Measurements from ENCODE around the gene FNBP1. TPM values are rescaled to one million over a fixed set of nuclear protein-coding genes. Genes with fewer than 3 reads are reported as not detected.
A peak's percentile ranks its signal among the peaks of the same experiment; 100 is the strongest.

FNBP1 gene
- total and polyA plus RNA-seq, 5 donors from 2014 or later: 147 to 253 (median 207) TPM

DNA sequence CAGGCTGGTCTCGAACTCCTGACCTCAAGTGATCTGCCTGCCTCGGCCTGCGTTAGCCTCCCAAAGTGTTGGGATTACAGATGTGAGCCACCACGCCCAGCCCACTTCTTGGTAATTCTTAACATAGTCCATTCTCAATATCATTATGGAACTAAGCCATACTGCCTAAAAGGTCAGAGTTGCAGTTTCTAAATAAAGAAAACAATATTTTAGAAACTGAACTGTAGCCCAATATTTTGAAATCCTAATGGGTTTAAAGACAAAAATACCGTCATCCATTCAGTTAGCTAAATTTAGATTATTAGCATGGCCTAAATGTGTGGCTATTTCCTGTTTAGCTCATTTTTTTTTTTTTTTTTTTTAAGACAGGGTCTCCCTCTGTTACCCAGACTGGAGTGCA is 108.2 kb downstream of the FNBP1 start:
- peaks cover 36 to 86% (median 62%) of the 10 kb centered on the region in 4 donors for H3K4me1 Mint-ChIP-seq
- H3K36me3 ChIP-seq (ENCODE audit: control insufficient read depth, insufficient read depth, low read length): peaks cover 9% of the 10 kb centered on the region
- no peaks in the 10 kb centered on the region for H3K9me3 Mint-ChIP-seq
- peak overlapping the region; percentile 59 for H3K27ac ChIP-seq (ENCODE audit: insufficient read depth, low read length, poor library complexity, severe bottlenecking)
- H3K4me1 ChIP-seq (ENCODE audit: control insufficient read depth, insufficient read depth, low read length, poor library complexity, severe bottlenecking): peaks cover 62% of the 10 kb centered on the region
- peak overlapping the region in 2 of 4 donors; percentile 57 to 74 for H3K4me3 Mint-ChIP-seq
- ATAC-seq (ENCODE audit: low read depth in 2 of 2) (no peak), DNase-seq (no peak)
- peaks cover 15% of the 10 kb centered on the region for H3K36me3 Mint-ChIP-seq
- no peaks in the 10 kb centered on the region for H3K27me3 ChIP-seq (ENCODE audit: control insufficient read depth, insufficient read depth, low read length)
- H3K27ac Mint-ChIP-seq: peak overlapping the region in 2 of 3 donors; percentile 79 to 83
- H3K4me3 ChIP-seq (ENCODE audit: low read depth, low read length): no peak overlapping the region
- H3K9me3 ChIP-seq (ENCODE audit: control insufficient read depth in 2 of 2, low read length in 2 of 2): no peaks in the 10 kb centered on the region
- H3K27me3 Mint-ChIP-seq: no peaks in the 10 kb centered on the region

DNA sequence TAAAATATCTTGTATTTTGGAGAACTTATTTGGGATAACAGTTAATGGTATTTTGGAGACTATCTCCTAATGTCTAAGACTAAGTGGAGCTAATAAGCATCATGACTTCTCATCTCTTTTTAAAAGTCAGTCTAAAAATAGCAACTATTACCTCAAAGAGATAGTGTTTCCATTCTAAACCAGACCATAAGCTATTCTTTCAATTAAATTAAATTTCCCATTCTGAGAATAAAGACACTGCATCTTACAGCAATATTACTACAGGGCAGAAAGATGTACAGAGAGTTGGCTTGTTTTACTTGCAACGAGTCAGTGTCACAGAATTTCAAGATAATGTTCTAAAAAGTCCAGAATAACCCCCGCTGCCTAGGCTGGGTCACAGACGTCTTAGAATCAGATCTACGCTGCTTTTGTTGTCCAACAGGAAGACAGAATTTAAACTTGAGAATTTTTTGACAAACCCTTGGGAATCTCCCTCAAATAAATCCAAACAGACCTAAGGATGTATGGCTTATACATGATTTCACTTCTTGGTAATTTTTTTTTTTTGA is 108.9 kb downstream of the FNBP1 start:
- Mint-ChIP-seq H3K36me3 (peaks cover 14% of the 10 kb centered on the region), H3K9me3 (no peaks in the 10 kb centered on the region), H3K4me1 (peaks cover 30 to 83% (median 60%) of the 10 kb centered on the region in 4 donors), H3K4me3 (peak overlapping the region; percentile 42 to 74 (median 66)), H3K27me3 (no peaks in the 10 kb centered on the region), H3K27ac (peak overlapping the region; percentile 79 to 93 (median 90))
- Histone ChIP-seq H3K27ac (ENCODE audit: insufficient read depth, low read length, poor library complexity, severe bottlenecking) (peak overlapping the region; percentile 59), H3K9me3 (ENCODE audit: control insufficient read depth in 2 of 2, low read length in 2 of 2) (no peaks in the 10 kb centered on the region), H3K36me3 (ENCODE audit: control insufficient read depth, insufficient read depth, low read length) (peaks cover 13% of the 10 kb centered on the region), H3K4me3 (ENCODE audit: low read depth, low read length) (peak overlapping the region; percentile 63), H3K27me3 (ENCODE audit: control insufficient read depth, insufficient read depth, low read length) (no peaks in the 10 kb centered on the region), H3K4me1 (ENCODE audit: control insufficient read depth, insufficient read depth, low read length, poor library complexity, severe bottlenecking) (peaks cover 59% of the 10 kb centered on the region)
- DNase-seq: no peak
- ATAC-seq (ENCODE audit: low read depth in 2 of 2): no peak

DNA sequence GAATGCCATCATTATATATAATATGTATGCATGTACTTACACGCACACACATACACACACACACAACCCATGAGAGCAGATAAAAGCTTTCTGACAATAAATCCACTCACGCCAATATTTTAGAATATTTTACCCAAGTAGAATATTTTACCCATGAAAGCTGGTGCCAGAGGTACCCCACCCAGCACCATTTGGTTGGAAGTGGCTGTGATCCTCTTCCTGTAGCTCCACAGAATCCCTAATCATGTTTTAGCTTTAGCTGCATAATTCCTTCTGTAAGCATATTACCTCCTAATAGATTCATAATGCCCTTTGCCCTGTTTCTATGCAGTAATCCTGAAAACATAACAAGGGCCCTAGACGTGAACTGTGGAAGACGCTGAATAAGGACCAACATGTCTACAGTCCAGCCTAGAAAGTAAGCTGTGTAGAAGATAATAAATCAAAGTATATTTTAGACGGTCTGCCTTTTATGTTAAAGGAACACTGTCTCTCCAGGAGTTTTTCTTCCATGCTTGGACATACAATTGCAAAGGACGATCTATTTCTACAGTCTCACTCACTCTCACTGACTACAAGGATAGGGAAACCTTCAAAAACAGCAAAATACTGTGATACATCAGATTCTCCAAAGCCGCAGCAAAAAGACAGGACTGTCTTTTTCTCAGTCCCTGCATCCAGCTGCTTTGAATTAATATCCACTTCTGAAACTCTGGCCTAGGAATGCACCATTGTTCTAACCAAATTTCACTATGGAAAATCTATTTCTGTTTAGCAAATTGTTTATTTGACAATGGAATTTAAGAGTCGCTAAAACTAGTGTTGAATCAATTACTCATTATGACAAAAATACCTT is 109.6 kb downstream of the FNBP1 start:
- Mint-ChIP-seq H3K27me3 (no peaks in the 10 kb centered on the region), H3K4me3 (peak overlapping the region; percentile 42 to 82 (median 68)), H3K36me3 (peaks cover 14% of the 10 kb centered on the region), H3K27ac (peak overlapping the region; percentile 79 to 96 (median 93)), H3K9me3 (no peaks in the 10 kb centered on the region), H3K4me1 (peaks cover 30 to 76% (median 54%) of the 10 kb centered on the region in 4 donors)
- H3K9me3 ChIP-seq (ENCODE audit: control insufficient read depth in 2 of 2, low read length in 2 of 2): no peaks in the 10 kb centered on the region
- H3K27ac ChIP-seq (ENCODE audit: insufficient read depth, low read length, poor library complexity, severe bottlenecking): peak overlapping the region; percentile 59
- DNase-seq: no peak
- H3K4me3 ChIP-seq (ENCODE audit: low read depth, low read length): peak overlapping the region; percentile 63
- H3K4me1 ChIP-seq (ENCODE audit: control insufficient read depth, insufficient read depth, low read length, poor library complexity, severe bottlenecking): peaks cover 54% of the 10 kb centered on the region
- ATAC-seq (ENCODE audit: low read depth in 2 of 2): no peak
- H3K27me3 ChIP-seq (ENCODE audit: control insufficient read depth, insufficient read depth, low read length): no peaks in the 10 kb centered on the region
- H3K36me3 ChIP-seq (ENCODE audit: control insufficient read depth, insufficient read depth, low read length): peaks cover 20% of the 10 kb centered on the region

DNA sequence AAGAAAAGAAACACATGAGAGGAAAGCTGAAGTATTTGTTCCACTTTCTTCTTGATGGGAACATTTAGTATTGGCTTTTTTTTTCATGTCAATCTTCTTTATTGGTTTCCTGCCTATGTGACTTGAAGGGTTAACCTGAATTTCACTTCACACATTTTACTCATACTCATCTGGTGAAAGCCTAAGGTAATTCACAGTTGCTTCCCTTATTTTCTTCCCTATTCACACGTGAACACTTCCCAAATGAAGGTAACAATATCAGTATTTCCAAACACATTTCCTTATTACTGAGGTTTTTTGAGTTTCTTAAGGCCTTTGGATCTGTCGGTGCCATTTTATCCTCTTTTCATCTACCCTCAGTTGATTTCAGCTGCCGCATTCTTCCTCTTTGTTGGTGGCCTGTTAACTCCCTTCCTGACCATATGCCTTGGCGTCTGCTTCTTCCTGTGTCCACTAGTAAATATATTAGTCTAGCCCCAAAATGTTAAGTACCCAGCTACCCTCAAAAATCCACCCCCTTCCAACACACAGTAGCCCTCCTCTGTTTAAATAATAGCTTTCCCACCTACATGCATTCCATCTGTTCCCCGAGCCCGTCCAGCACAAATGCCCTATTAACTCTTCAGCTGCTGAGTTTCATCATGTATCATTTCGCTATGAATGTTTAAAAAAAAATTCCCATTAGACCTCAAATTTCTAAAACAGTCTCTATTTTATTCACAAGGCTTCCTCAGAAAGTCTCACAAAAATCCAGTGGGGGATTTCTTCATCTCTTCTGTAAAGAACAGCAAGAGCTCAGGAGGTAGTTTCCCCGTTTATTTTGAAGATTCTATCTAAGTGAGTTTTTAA is 110.5 kb downstream of the FNBP1 start:
- H3K4me3 Mint-ChIP-seq: peak overlapping the region; percentile 42 to 82 (median 68)
- DNase-seq: no peak

DNA sequence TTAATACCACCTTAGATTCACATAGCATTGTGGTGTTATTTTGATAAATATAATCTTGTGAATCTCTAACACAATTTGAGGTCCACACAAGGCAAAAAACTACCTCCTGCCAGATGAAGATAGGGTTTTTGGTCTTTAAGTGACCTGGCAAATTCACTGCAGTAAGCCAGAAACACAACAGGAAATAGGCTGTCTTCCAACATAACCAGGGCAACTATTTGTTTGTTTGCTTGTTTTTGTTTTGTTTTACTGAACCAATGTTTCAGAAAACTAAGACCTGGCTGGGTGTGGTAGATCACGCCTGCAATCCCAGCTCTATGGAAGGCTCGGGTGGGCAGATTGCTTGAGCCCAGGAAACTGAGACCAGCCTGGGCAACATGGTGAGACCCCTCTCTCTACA is 112.2 kb downstream of the FNBP1 start:
- Mint-ChIP-seq H3K36me3 (peaks cover 25% of the 10 kb centered on the region), H3K27ac (peak overlapping the region; percentile 66 to 82 (median 79)), H3K4me1 (peaks cover 26 to 61% (median 48%) of the 10 kb centered on the region in 4 donors), H3K27me3 (no peaks in the 10 kb centered on the region), H3K9me3 (no peaks in the 10 kb centered on the region), H3K4me3 (peak overlapping the region in 2 of 4 donors; percentile 7 to 73)
- peaks cover 50% of the 10 kb centered on the region for H3K4me1 ChIP-seq (ENCODE audit: control insufficient read depth, insufficient read depth, low read length, poor library complexity, severe bottlenecking)
- DNase-seq (peak in 2 of 3 donors; percentile 20 to 24), ATAC-seq (ENCODE audit: low read depth in 2 of 2) (no peak)
- H3K27ac ChIP-seq (ENCODE audit: insufficient read depth, low read length, poor library complexity, severe bottlenecking): peak overlapping the region; percentile 34
- H3K36me3 ChIP-seq (ENCODE audit: control insufficient read depth, insufficient read depth, low read length): peaks cover 39% of the 10 kb centered on the region
- no peaks in the 10 kb centered on the region for H3K27me3 ChIP-seq (ENCODE audit: control insufficient read depth, insufficient read depth, low read length)
- H3K9me3 ChIP-seq (ENCODE audit: control insufficient read depth in 2 of 2, low read length in 2 of 2): no peaks in the 10 kb centered on the region
- H3K4me3 ChIP-seq (ENCODE audit: low read depth, low read length): peak overlapping the region; percentile 15

More for the DNA sequence above, 110.5 kb downstream of the FNBP1 start:
- H3K36me3 Mint-ChIP-seq: peaks cover 19% of the 10 kb centered on the region
- peaks cover 23% of the 10 kb centered on the region for H3K36me3 ChIP-seq (ENCODE audit: control insufficient read depth, insufficient read depth, low read length)
- H3K4me1 Mint-ChIP-seq: peaks cover 30 to 74% (median 52%) of the 10 kb centered on the region in 4 donors
- H3K27ac Mint-ChIP-seq: peak overlapping the region; percentile 79 to 96 (median 93)
- no peaks in the 10 kb centered on the region for H3K9me3 Mint-ChIP-seq
- no peaks in the 10 kb centered on the region for H3K9me3 ChIP-seq (ENCODE audit: control insufficient read depth in 2 of 2, low read length in 2 of 2)
- H3K27ac ChIP-seq (ENCODE audit: insufficient read depth, low read length, poor library complexity, severe bottlenecking): peak overlapping the region; percentile 59
- H3K27me3 Mint-ChIP-seq: no peaks in the 10 kb centered on the region
- H3K27me3 ChIP-seq (ENCODE audit: control insufficient read depth, insufficient read depth, low read length): no peaks in the 10 kb centered on the region
- no peak for ATAC-seq (ENCODE audit: low read depth in 2 of 2)
- H3K4me1 ChIP-seq (ENCODE audit: control insufficient read depth, insufficient read depth, low read length, poor library complexity, severe bottlenecking): peaks cover 50% of the 10 kb centered on the region
- peak overlapping the region; percentile 63 for H3K4me3 ChIP-seq (ENCODE audit: low read depth, low read length)

DNA sequence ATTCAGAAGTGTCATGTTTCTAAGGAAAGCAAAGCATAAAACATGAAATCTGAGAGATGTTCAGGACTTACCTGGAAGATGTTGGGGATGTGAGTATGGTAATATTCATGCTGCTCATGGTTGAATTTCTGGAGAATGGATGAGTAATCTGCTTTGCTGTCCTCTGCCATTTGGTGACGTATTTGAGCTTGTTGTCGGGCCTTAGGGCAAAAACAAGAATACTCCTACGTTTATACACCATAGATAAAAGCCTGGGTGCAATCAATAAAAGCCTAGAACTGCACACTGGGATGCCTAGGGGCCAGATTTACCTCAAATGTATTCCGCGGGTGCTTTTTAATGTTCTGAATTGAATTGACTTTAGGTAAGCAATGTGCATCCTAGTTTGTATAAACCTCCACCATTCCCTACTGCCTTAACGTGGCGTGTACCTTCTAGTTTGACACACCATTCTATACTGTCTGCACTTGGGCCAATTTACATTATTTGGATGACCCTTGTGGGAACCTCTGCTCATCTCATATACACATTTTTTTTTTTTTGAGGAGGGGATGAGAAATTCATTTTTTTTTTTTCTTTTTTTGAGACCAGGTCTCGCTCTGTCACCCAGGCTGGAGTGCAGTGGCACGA is 113.4 kb downstream of the FNBP1 start:
- Histone ChIP-seq H3K4me3 (ENCODE audit: low read depth, low read length) (no peak overlapping the region), H3K4me1 (ENCODE audit: control insufficient read depth, insufficient read depth, low read length, poor library complexity, severe bottlenecking) (peaks cover 42% of the 10 kb centered on the region), H3K27ac (ENCODE audit: insufficient read depth, low read length, poor library complexity, severe bottlenecking) (no peak overlapping the region), H3K9me3 (ENCODE audit: control insufficient read depth in 2 of 2, low read length in 2 of 2) (no peaks in the 10 kb centered on the region), H3K27me3 (ENCODE audit: control insufficient read depth, insufficient read depth, low read length) (no peaks in the 10 kb centered on the region), H3K36me3 (ENCODE audit: control insufficient read depth, insufficient read depth, low read length) (peaks cover 47% of the 10 kb centered on the region)
- H3K4me1 Mint-ChIP-seq: peaks cover 23 to 52% (median 41%) of the 10 kb centered on the region in 4 donors
- H3K27me3 Mint-ChIP-seq: no peaks in the 10 kb centered on the region
- peaks cover 28% of the 10 kb centered on the region for H3K36me3 Mint-ChIP-seq
- DNase-seq (no peak), ATAC-seq (ENCODE audit: low read depth in 2 of 2) (no peak)
- H3K27ac Mint-ChIP-seq: peak overlapping the region in 2 of 3 donors; percentile 2 to 67
- H3K4me3 Mint-ChIP-seq: no peak overlapping the region
- H3K9me3 Mint-ChIP-seq: no peaks in the 10 kb centered on the region

DNA sequence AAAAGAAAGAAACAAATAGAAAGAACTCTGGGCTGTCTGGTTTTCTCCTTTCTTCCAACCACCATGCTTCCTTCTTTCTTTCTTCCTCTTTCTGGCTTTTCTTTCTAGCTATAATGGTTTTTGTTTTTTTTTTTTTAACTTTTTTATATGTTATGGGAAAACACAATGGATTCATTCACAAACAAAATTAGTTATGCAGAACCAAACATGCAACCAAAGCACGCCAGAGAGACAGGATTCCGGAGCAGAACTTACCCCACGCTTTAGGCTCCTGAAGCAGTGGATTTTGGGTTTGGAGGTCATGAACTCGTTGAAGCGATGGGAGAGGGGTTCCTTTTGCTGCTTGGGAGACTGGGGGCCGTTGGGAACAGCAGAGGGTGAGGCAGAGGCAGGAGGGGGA is 119.4 kb downstream of the FNBP1 start:
- Mint-ChIP-seq H3K4me3 (peak overlapping the region in 1 of 4 donors; percentile 32), H3K36me3 (peaks cover 35% of the 10 kb centered on the region), H3K27ac (peak overlapping the region in 1 of 3 donors; percentile 58), H3K4me1 (peaks cover 7 to 23% (median 20%) of the 10 kb centered on the region in 4 donors), H3K27me3 (no peaks in the 10 kb centered on the region), H3K9me3 (no peaks in the 10 kb centered on the region)
- ATAC-seq (ENCODE audit: low read depth in 2 of 2): no peak
- no peak overlapping the region for H3K4me3 ChIP-seq (ENCODE audit: low read depth, low read length)
- H3K9me3 ChIP-seq (ENCODE audit: control insufficient read depth in 2 of 2, low read length in 2 of 2): no peaks in the 10 kb centered on the region
- peaks cover 76% of the 10 kb centered on the region for H3K36me3 ChIP-seq (ENCODE audit: control insufficient read depth, insufficient read depth, low read length)
- no peak for DNase-seq
- no peaks in the 10 kb centered on the region for H3K27me3 ChIP-seq (ENCODE audit: control insufficient read depth, insufficient read depth, low read length)
- no peaks in the 10 kb centered on the region for H3K4me1 ChIP-seq (ENCODE audit: control insufficient read depth, insufficient read depth, low read length, poor library complexity, severe bottlenecking)
- no peak overlapping the region for H3K27ac ChIP-seq (ENCODE audit: insufficient read depth, low read length, poor library complexity, severe bottlenecking)

Measured in CD4-positive, CD25-positive, alpha-beta regulatory T cell (primary cell).